ENCODE data around the gene STK33. TPM values are rescaled to one million over a fixed set of nuclear protein-coding genes. Genes with fewer than 3 reads are reported as not detected.

STK33 gene
- total and polyA plus RNA-seq, 7 donors, result 0.30 to 8.2 (median 2.7) TPM

DNA sequence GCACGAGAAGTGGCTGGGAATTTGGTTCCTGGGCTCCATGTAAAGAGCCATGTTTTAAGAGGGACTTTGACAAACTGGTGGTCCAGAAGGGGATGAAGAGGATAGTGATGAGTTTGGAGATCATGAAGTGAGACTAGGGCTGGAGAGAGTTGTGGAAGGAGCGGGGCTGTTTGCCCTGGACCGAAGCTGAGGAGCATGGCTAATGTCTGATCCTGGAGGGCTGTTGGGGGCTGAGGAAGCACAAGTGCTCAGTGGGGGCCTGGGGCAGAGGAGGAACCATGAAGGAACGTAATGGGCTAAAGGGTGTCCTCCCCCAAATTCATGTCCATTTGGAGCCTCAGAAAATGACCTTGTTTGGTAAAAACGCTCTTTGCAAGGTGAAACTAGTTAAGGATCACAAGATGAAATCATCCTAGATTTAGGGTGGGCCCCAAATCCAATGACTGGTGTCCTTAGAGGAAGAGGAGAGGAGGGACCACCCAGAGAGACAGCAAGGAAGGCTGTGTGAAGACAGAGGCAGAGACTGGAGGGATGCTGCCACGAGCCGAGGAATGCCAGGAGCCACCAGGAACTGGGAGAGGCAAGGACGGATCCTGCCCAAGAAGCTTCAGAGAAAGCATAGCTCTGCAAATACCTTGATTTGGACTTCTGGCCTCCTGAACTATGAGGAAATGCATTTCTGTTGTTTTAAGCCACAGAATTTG, 223.1 kb downstream of the STK33 start:
- ATAC-seq (no peak), DNase-seq (no peak)
- WGBS, 3 donors, result 88 to 94% (median 91%) methylated on average over 8 of the region's 8 CpGs
- Histone ChIP-seq H3K4me3 (no peak overlapping the region), H3K4me1 (no peaks in the 10 kb centered on the region), H3K36me3 (ENCODE audit: insufficient read depth in 1 of 2, low read depth in 1 of 2) (no peaks in the 10 kb centered on the region), H3K9me3 (no peaks in the 10 kb centered on the region), H3K27me3 (ENCODE audit: insufficient read depth in 3 of 3, low read length in 2 of 3) (no peaks in the 10 kb centered on the region), H3K27ac (no peak overlapping the region)
- TF ChIP-seq, protein P1, sequence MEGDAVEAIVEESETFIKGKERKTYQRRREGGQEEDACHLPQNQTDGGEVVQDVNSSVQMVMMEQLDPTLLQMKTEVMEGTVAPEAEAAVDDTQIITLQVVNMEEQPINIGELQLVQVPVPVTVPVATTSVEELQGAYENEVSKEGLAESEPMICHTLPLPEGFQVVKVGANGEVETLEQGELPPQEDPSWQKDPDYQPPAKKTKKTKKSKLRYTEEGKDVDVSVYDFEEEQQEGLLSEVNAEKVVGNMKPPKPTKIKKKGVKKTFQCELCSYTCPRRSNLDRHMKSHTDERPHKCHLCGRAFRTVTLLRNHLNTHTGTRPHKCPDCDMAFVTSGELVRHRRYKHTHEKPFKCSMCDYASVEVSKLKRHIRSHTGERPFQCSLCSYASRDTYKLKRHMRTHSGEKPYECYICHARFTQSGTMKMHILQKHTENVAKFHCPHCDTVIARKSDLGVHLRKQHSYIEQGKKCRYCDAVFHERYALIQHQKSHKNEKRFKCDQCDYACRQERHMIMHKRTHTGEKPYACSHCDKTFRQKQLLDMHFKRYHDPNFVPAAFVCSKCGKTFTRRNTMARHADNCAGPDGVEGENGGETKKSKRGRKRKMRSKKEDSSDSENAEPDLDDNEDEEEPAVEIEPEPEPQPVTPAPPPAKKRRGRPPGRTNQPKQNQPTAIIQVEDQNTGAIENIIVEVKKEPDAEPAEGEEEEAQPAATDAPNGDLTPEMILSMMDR (IDR thresholded peaks at IDR 0.05), result no peak
- intact Hi-C loops (cut with DNase I), result no loop called here

DNA sequence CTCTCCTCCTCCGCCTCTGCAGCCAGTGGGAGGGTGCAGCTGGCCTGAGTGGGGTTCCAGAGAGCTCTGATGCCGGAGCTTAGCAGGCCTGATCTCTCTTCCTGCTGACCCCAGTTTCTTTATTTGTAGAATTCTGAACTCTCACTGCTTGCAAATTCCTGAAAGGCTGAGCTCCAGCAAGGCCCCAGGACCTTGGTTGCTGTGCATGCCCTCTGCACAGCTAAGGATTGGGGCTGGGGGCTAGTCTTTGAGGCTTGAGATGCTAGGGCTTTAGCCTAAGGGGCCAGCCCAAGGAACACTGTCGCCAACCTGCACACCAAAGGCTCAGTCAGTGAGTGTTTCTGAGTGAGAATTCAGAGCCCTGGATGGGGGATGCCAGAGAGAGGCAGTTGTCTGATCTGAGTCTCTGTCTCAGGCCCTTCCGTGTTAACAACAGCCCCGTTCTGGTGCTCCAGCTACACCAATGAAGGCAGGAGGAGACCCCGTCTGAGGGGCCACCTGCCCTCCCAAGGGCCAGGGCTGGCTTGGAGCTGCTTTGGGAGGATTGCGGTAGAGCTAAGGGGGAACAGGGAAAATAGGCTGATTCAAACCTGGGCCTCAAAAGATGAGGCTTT, 224.3 kb downstream of the STK33 start:
- ATAC-seq (no peak), DNase-seq (no peak)
- intact Hi-C loops (cut with DNase I), result no loop called here
- no peaks in the 10 kb centered on the region for H3K9me3 ChIP-seq
- H3K27me3 ChIP-seq (ENCODE audit: insufficient read depth in 3 of 3, low read length in 2 of 3), result no peaks in the 10 kb centered on the region
- no peaks in the 10 kb centered on the region for H3K4me1 ChIP-seq
- 82 to 85% (median 85%) methylated on average over 7 of the region's 7 CpGs for WGBS, 3 donors
- no peak overlapping the region for H3K27ac ChIP-seq
- H3K4me3 ChIP-seq, result no peak overlapping the region
- TF ChIP-seq, protein P1 (IDR thresholded peaks at IDR 0.05), result no peak
- H3K36me3 ChIP-seq (ENCODE audit: insufficient read depth in 1 of 2, low read depth in 1 of 2), result no peaks in the 10 kb centered on the region

GRCh38 chr11:8368772-8369171, 225.3 kb downstream of the STK33 start:
- WGBS, 3 donors, result 70 to 71% (median 71%) methylated on average over 10 of the region's 10 CpGs
- Histone ChIP-seq H3K27ac (no peak overlapping the region), H3K9me3 (no peaks in the 10 kb centered on the region), H3K27me3 (ENCODE audit: insufficient read depth in 3 of 3, low read length in 2 of 3) (no peaks in the 10 kb centered on the region), H3K36me3 (ENCODE audit: insufficient read depth in 1 of 2, low read depth in 1 of 2) (no peaks in the 10 kb centered on the region), H3K4me3 (no peak overlapping the region), H3K4me1 (no peaks in the 10 kb centered on the region)
- no peak for DNase-seq
- no peak for ATAC-seq
- TF ChIP-seq, protein P1 (IDR thresholded peaks at IDR 0.05), result no peak
- intact Hi-C loops (cut with DNase I), result no loop called here

GRCh38 chr11:8368194-8368593, 225.8 kb downstream of the STK33 start:
- no peaks in the 10 kb centered on the region for H3K4me1 ChIP-seq
- no peaks in the 10 kb centered on the region for H3K27me3 ChIP-seq (ENCODE audit: insufficient read depth in 3 of 3, low read length in 2 of 3)
- intact Hi-C loops (cut with DNase I), result no loop called here
- ATAC-seq, result no peak
- no peaks in the 10 kb centered on the region for H3K9me3 ChIP-seq
- H3K27ac ChIP-seq, result no peak overlapping the region
- WGBS, 3 donors, result 62 to 68% (median 67%) methylated on average over 7 of the region's 7 CpGs
- H3K4me3 ChIP-seq, result no peak overlapping the region
- TF ChIP-seq, protein P1 (IDR thresholded peaks at IDR 0.05), result no peak
- DNase-seq, result no peak
- no peaks in the 10 kb centered on the region for H3K36me3 ChIP-seq (ENCODE audit: insufficient read depth in 1 of 2, low read depth in 1 of 2)
